ENCODE measurements around the gene MARVELD1. TPM values are rescaled to one million over a fixed set of nuclear protein-coding genes. Genes with fewer than 3 reads are reported as not detected.
A peak's percentile ranks its signal among the peaks of the same experiment; 100 is the strongest.
"Not testable (repeated sequence)": the region's sequence is repeated elsewhere in the genome, so short reads cannot be mapped to it uniquely, and the experiment has no call there.

MARVELD1 gene
- total RNA-seq: 18.2 and 24.4 TPM in 2 replicates

GRCh38 chr10:97713339-97713825 is at the start of gene MARVELD1:
MARVELD1 (plus strand) TSS chr10:97713730; CDS start chr10:97713877, 147 bp downstream.
- DNase-seq: peak; percentile 42

- DNase-seq: no peak
Measured at GRCh38 chr10:97664282-97664850, 49.2 kb upstream of the MARVELD1 start.

GRCh38 chr10:97666992-97667391 is 46.5 kb upstream of the MARVELD1 start:
- no peak for DNase-seq

- DNase-seq: no peak
Measured at GRCh38 chr10:97667463-97667862, 46.1 kb upstream of the MARVELD1 start.

- no peak for DNase-seq
Measured at GRCh38 chr10:97669571-97669970, 44.0 kb upstream of the MARVELD1 start.

GRCh38 chr10:97673736-97674525 is 39.6 kb upstream of the MARVELD1 start:
- no peak for DNase-seq

- DNase-seq: no peak
Measured at GRCh38 chr10:97675222-97675621, 38.3 kb upstream of the MARVELD1 start.

- DNase-seq: peak; percentile 74
Measured at GRCh38 chr10:97676770-97677581, 36.6 kb upstream of the MARVELD1 start.

GRCh38 chr10:97679594-97679993 is 33.9 kb upstream of the MARVELD1 start:
- no peak for DNase-seq

- no peak for DNase-seq
Measured at GRCh38 chr10:97682042-97682441, 31.5 kb upstream of the MARVELD1 start.

GRCh38 chr10:97683556-97684367 is 29.8 kb upstream of the MARVELD1 start:
- DNase-seq: peak; percentile 52

GRCh38 chr10:97684368-97684713 is 29.2 kb upstream of the MARVELD1 start:
- DNase-seq: not testable (repeated sequence)

GRCh38 chr10:97684866-97685394 is 28.6 kb upstream of the MARVELD1 start:
- no peak for DNase-seq

GRCh38 chr10:97685395-97685958 is 28.1 kb upstream of the MARVELD1 start:
- DNase-seq: peak; percentile 41

- DNase-seq: peak; percentile 46
Measured at GRCh38 chr10:97686301-97686961, 27.1 kb upstream of the MARVELD1 start.

GRCh38 chr10:97686962-97687784 is 26.4 kb upstream of the MARVELD1 start, which contains the start of gene AVPI1:
AVPI1 (minus strand) TSS chr10:97687241; CDS start chr10:97679905, 7,336 bp downstream.
- peak; percentile 97 for DNase-seq

GRCh38 chr10:97687785-97688781 is 25.4 kb upstream of the MARVELD1 start:
- no peak for DNase-seq

- no peak for DNase-seq
Measured at GRCh38 chr10:97689559-97690020, 23.9 kb upstream of the MARVELD1 start.

- DNase-seq: no peak
Measured at GRCh38 chr10:97690133-97690532, 23.4 kb upstream of the MARVELD1 start.
